Glutamatergic neuron (in vitro differentiated cells): ENCODE results near the gene ZC3H12D. TPM values are rescaled to one million over a fixed set of nuclear protein-coding genes. Genes with fewer than 3 reads are reported as not detected.
"Not testable (repeated sequence)": the region's sequence is repeated elsewhere in the genome, so short reads cannot be mapped to it uniquely, and the experiment has no call there.

Experiments used
- DNase-seq: peaks from one replicate; pipeline ENCODE4 v3.0.0; 2022
- H3K27ac Mint-ChIP-seq: one replicate; pipeline ENCODE4 v1.8.0; 2020; ENCODE audit warnings: mild to moderate bottlenecking, mixed read lengths, inconsistent platforms; ENCODE audit not compliant: unreplicated experiment
- H3K27me3 Mint-ChIP-seq: one replicate; pipeline ENCODE4 v1.8.0; 2020; ENCODE audit warnings: mild to moderate bottlenecking, moderate library complexity, mixed read lengths, inconsistent platforms; ENCODE audit not compliant: unreplicated experiment
- H3K36me3 Mint-ChIP-seq: one replicate; pipeline ENCODE4 v1.8.0; 2020; ENCODE audit warnings: mild to moderate bottlenecking, mixed read lengths, inconsistent platforms; ENCODE audit not compliant: unreplicated experiment
- H3K4me1 Mint-ChIP-seq: one replicate; pipeline ENCODE4 v1.8.0; 2020; ENCODE audit warnings: mild to moderate bottlenecking, low read depth, mixed read lengths, inconsistent platforms; ENCODE audit not compliant: unreplicated experiment
- H3K4me3 Mint-ChIP-seq: one replicate; pipeline ENCODE4 v1.8.0; 2020; ENCODE audit warnings: mild to moderate bottlenecking, mixed read lengths, inconsistent platforms; ENCODE audit not compliant: unreplicated experiment
- H3K9me3 Mint-ChIP-seq: one replicate; pipeline ENCODE4 v1.8.0; 2020; ENCODE audit warnings: mild to moderate bottlenecking, moderate library complexity, mixed read lengths, inconsistent platforms; ENCODE audit not compliant: unreplicated experiment
- CTCF ChIP-seq: fragments of 200-600 bp; sonication (generic); IDR thresholded peaks from one replicate; pipeline ENCODE4 v1.5.0; 2021; ENCODE audit not compliant: partially characterized antibody, unreplicated experiment
- total RNA-seq: library from RNA; stranded (reverse); fragmentation: NEBNext Ultra II Directional; extraction: Animal tissue kit (Norgen Biotek cat#: 25700); gene quantifications from one replicate; pipeline ENCODE4 v1.2.1, GENCODE V29; 2021; ENCODE audit not compliant: unreplicated experiment

The ZC3H12D gene
- total RNA-seq, 1 donor from 2014 or later: 48.7 TPM

GRCh38 chr6:149500096-149500495 lies 15.3 kb upstream of the ZC3H12D start:
- DNase-seq: no peak
- no peaks in the 10 kb centered on the region for H3K9me3 Mint-ChIP-seq
- peaks cover 1% of the 10 kb centered on the region for H3K27me3 Mint-ChIP-seq
- H3K27ac Mint-ChIP-seq: no peak overlapping the region
- TF ChIP-seq CTCF: no peak
- H3K4me1 Mint-ChIP-seq: peaks cover 5% of the 10 kb centered on the region
- no peak overlapping the region for H3K4me3 Mint-ChIP-seq
- no peaks in the 10 kb centered on the region for H3K36me3 Mint-ChIP-seq

GRCh38 chr6:149499066-149499465 lies 14.3 kb upstream of the ZC3H12D start:
- H3K9me3 Mint-ChIP-seq: no peaks in the 10 kb centered on the region
- no peak for DNase-seq
- H3K4me3 Mint-ChIP-seq: no peak overlapping the region
- H3K27ac Mint-ChIP-seq: no peak overlapping the region
- no peak for TF ChIP-seq CTCF
- no peaks in the 10 kb centered on the region for H3K36me3 Mint-ChIP-seq
- H3K4me1 Mint-ChIP-seq: peaks cover 5% of the 10 kb centered on the region
- H3K27me3 Mint-ChIP-seq: peaks cover 1% of the 10 kb centered on the region

DNA sequence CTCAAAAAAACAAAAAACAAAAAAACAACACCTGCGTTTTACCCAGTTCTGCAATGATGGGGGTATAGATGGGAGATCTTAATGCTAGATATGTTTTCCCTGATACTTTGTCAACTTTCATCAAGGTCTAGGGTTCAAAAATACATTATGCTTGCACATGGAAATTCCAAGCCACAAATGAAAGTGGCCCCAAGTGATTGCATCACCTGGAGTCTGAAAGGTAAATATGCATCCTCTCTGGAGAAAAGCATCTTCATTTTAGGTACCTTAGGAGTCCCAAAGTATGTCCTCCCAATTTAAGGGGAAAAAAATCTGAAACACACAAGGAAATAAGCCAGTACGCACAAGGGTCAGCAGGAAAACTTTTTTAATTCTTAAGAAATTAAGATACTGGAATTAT lies 12.6 kb upstream of the ZC3H12D start:
- no peak for DNase-seq
- Mint-ChIP-seq H3K4me3 (no peak overlapping the region), H3K9me3 (no peaks in the 10 kb centered on the region), H3K4me1 (peaks cover 3% of the 10 kb centered on the region), H3K27ac (no peak overlapping the region), H3K36me3 (no peaks in the 10 kb centered on the region), H3K27me3 (peaks cover 1% of the 10 kb centered on the region)
- no peak for TF ChIP-seq CTCF

- not testable (repeated sequence) for H3K4me1 Mint-ChIP-seq, H3K27ac Mint-ChIP-seq
Measured at GRCh38 chr6:149496597-149496996, 11.8 kb upstream of the ZC3H12D start.

DNA sequence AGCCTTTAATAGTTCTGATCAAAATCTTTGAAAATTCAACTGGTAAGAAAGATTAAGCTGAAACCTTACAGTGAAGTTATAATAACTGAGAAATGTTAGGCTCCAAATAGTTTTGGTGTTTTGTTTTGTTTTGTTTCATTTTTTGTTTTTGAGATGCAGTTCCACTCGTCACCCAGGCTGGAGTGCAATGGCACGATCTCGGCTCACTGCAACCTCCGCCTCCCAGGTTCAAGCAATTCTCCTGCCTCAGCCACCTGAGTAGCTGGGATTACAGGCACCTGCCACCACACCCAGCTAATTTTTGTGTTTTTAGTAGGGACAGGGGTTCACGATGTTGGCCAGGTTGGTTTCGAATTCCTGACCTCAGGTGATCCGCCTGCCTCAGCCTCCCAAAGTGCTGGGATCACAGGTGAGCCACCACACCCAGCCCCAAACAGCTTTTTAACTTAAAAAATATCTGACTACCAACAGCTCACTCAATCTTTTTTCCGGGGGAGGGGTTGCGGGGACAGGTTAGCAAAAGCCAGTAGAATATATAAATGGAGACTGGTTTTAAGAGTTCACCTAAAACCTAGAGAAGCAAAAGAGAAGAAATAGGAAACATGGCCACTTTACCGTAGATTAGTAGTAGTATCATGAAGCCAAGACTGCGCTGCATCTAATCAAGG lies 10.7 kb upstream of the ZC3H12D start:
- not testable (repeated sequence) for H3K36me3 Mint-ChIP-seq, H3K27ac Mint-ChIP-seq, H3K4me1 Mint-ChIP-seq, H3K27me3 Mint-ChIP-seq, DNase-seq, H3K9me3 Mint-ChIP-seq, H3K4me3 Mint-ChIP-seq

More at GRCh38 chr6:149496597-149496996, 11.8 kb upstream of the ZC3H12D start:
- DNase-seq, H3K27me3 Mint-ChIP-seq, H3K4me3 Mint-ChIP-seq, H3K36me3 Mint-ChIP-seq, H3K9me3 Mint-ChIP-seq: not testable (repeated sequence)

DNA sequence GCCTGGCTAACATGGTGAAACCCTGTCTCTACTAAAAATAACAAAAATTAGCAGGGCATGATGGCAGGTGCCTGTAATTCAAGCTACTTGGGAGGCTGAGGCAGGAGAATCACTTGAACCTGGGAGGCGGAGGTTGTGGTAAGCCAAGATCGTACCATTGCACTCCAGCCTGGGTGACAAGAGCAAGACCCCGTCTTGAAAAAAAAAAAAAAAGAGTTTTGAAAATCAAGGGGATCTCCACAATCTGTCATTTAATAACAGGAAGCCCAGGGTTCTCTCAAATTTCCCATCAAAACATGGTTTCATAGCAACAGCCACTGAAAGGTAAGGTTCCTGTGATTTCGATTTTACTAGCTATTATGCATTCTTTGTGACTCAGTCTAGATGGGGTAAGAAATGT lies 10.0 kb upstream of the ZC3H12D start:
- not testable (repeated sequence) for H3K27me3 Mint-ChIP-seq, H3K27ac Mint-ChIP-seq, DNase-seq, H3K4me3 Mint-ChIP-seq, H3K36me3 Mint-ChIP-seq, H3K9me3 Mint-ChIP-seq, H3K4me1 Mint-ChIP-seq
